Measurements from ENCODE around the gene PTPRM.

Gene PTPRM

DNA sequence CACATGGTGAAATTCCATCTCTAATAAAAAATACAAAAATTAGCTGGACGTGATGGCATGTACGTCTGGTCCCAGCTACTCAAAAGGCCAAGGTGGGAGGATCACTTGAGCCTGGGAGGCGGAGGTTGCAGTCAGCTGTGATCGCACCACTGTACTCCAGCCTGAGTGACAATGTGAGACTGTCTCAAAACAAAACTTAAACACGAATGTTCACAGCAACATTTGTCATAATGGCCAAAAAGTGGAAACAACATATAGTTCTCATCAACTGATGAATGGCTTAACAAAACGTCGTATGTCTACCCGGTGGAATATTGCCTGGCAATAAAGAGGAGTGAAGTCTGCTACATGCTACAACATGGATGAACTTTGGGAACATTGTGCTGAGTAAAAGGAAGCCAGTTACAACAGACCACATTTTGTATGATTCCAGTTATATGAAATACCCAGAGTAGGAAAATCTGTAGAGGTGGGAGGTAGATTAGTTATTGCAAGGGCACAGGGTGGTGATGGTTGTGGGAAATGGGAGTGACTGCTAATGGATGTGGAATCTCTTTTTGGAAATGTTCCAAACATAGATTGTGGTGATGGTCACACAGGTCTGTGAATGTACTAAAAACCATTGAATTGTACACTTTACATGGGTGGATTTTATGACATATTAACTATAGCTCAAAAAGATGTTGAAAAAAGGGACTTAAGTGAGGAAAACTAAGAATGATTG, 478.2 kb downstream of the PTPRM start:
- POLR2A ChIA-PET, result no interaction called here
- TF ChIP-seq ZNF558 (tag by site-specific recombination; IDR thresholded peaks at IDR 0.05), result no peak
- no peak for TF ChIP-seq ELK4 (IDR thresholded peaks at IDR 0.05; ENCODE audit: borderline replicate concordance, low read depth, low read length)
- no peak for TF ChIP-seq SCRT2 (tag by site-specific recombination; IDR thresholded peaks at IDR 0.05)
- TF ChIP-seq ZNF114 (tag by site-specific recombination; IDR thresholded peaks at IDR 0.05), result no peak
- TF ChIP-seq ZFHX2 (tag by site-specific recombination; conservative IDR thresholded peaks at IDR 0.05), result no peak
- TF ChIP-seq ZNF473 (tag by site-specific recombination; IDR thresholded peaks at IDR 0.05), result no peak
- TF ChIP-seq ZNF146 (tag by site-specific recombination; IDR thresholded peaks at IDR 0.05), result no peak
- TF ChIP-seq ZNF350 (tag by site-specific recombination; IDR thresholded peaks at IDR 0.05), result no peak
- TF ChIP-seq, protein P1, sequence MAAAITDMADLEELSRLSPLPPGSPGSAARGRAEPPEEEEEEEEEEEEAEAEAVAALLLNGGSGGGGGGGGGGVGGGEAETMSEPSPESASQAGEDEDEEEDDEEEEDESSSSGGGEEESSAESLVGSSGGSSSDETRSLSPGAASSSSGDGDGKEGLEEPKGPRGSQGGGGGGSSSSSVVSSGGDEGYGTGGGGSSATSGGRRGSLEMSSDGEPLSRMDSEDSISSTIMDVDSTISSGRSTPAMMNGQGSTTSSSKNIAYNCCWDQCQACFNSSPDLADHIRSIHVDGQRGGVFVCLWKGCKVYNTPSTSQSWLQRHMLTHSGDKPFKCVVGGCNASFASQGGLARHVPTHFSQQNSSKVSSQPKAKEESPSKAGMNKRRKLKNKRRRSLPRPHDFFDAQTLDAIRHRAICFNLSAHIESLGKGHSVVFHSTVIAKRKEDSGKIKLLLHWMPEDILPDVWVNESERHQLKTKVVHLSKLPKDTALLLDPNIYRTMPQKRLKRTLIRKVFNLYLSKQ (tag by site-specific recombination; IDR thresholded peaks at IDR 0.05; ENCODE audit: borderline replicate concordance), result no peak
- H3K9me3 ChIP-seq (ENCODE audit: control insufficient read depth, insufficient read depth, low read depth, low read length), result no peaks in the 10 kb centered on the region

DNA sequence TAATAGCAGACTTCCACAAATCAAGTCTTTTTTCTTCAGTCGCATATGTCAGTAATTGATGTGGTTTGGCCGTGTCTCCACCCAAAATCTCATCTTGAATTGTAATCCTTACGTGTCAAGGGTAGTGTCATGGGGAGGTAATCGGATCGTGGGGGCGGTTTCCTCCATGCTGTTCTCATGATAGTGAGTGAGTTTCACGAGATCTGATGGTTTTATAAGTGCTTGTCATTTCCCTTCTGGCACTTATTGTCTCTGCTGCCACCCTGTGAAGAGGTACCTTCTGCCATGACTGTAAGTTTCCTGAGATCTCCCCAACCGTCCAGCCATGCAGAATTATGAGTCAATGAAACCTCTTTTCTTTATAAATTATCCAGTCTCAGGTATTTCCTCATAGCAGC, 478.8 kb downstream of the PTPRM start:
- H3K27ac ChIP-seq (ENCODE audit: extremely low read depth, low read depth, low read length), result no peak overlapping the region
- no peak overlapping the region for H3K4me3 ChIP-seq (ENCODE audit: low read depth, low read length)
- H3K36me3 ChIP-seq (ENCODE audit: control insufficient read depth in 2 of 2, insufficient read depth in 1 of 2, low read length in 2 of 2), result no peaks in the 10 kb centered on the region
- H3K4me1 ChIP-seq (ENCODE audit: control insufficient read depth, insufficient read depth, low read length), result no peaks in the 10 kb centered on the region; the same call in 1 of the 2 replicates
- POLR2A ChIA-PET, result no interaction called here
- no peak for TF ChIP-seq ZNF830 (tag by site-specific recombination; IDR thresholded peaks at IDR 0.05; ENCODE audit: low read depth)
- TF ChIP-seq, protein P2, sequence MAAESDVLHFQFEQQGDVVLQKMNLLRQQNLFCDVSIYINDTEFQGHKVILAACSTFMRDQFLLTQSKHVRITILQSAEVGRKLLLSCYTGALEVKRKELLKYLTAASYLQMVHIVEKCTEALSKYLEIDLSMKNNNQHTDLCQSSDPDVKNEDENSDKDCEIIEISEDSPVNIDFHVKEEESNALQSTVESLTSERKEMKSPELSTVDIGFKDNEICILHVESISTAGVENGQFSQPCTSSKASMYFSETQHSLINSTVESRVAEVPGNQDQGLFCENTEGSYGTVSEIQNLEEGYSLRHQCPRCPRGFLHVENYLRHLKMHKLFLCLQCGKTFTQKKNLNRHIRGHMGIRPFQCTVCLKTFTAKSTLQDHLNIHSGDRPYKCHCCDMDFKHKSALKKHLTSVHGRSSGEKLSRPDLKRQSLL (tag by site-specific recombination; IDR thresholded peaks at IDR 0.05), result no peak
- no peak for TF ChIP-seq ZNF529 (tag by site-specific recombination; IDR thresholded peaks at IDR 0.05; ENCODE audit: insufficient replicate concordance)
- TF ChIP-seq ZNF660 (tag by site-specific recombination; IDR thresholded peaks at IDR 0.05), result no peak
- no peak for TF ChIP-seq ZNF223 (tag by site-specific recombination; IDR thresholded peaks at IDR 0.05)
- CTCF ChIA-PET, result no interaction called here
- no peaks in the 10 kb centered on the region for H3K9me3 ChIP-seq (ENCODE audit: control insufficient read depth, insufficient read depth, low read depth, low read length)

More for the DNA sequence above, 478.2 kb downstream of the PTPRM start:
- Histone ChIP-seq H3K4me3 (ENCODE audit: low read depth, low read length) (no peak overlapping the region), H3K4me1 (ENCODE audit: control insufficient read depth, insufficient read depth, low read length) (no peaks in the 10 kb centered on the region), H3K36me3 (ENCODE audit: control insufficient read depth in 2 of 2, insufficient read depth in 1 of 2, low read length in 2 of 2) (no peaks in the 10 kb centered on the region), H3K27ac (ENCODE audit: extremely low read depth, low read depth, low read length) (no peak overlapping the region)
- CTCF ChIA-PET, result no interaction called here

GRCh38 chr18:8046441-8046840, 479.3 kb downstream of the PTPRM start:
- no peaks in the 10 kb centered on the region; the same call in 1 of the 2 replicates for H3K4me1 ChIP-seq (ENCODE audit: control insufficient read depth, insufficient read depth, low read length)
- no peak overlapping the region for H3K27ac ChIP-seq (ENCODE audit: extremely low read depth, low read depth, low read length)
- H3K9me3 ChIP-seq (ENCODE audit: control insufficient read depth, insufficient read depth, low read depth, low read length), result no peaks in the 10 kb centered on the region
- no peak overlapping the region for H3K4me3 ChIP-seq (ENCODE audit: low read depth, low read length)
- ChIA-PET POLR2A (no interaction called here), CTCF (interaction anchor here (0.5 kb wide), 1 partner anchor 831 kb away, joined by 5 read pairs; no protein-coding TSS in a partner anchor)
- no peaks in the 10 kb centered on the region for H3K36me3 ChIP-seq (ENCODE audit: control insufficient read depth in 2 of 2, insufficient read depth in 1 of 2, low read length in 2 of 2)
- no peak for TF ChIP-seq ZNF560 (tag by site-specific recombination; IDR thresholded peaks at IDR 0.05; ENCODE audit: borderline replicate concordance)

All from HEK293 (cell line).